Mesendoderm (in vitro differentiated cells): ENCODE measurements around the gene PPP1R12C.

Experiments
- DNase-seq: peaks from one replicate; pipeline ENCODE4 v3.0.0; 2013
- H2AK5ac ChIP-seq: 2 replicates; pipeline ENCODE4 v1.6.1; 2013; ENCODE audit warnings: low read length, inconsistent platforms
- H2BK120ac ChIP-seq: 2 replicates; pipeline ENCODE4 v1.6.1; 2013; ENCODE audit warnings: low read depth, mild to moderate bottlenecking, low read length, moderate library complexity, mixed read lengths
- H2BK15ac ChIP-seq: replicated peaks from 2 replicates; pipeline ENCODE4 v1.6.1; 2013; ENCODE audit warnings: low read depth, mild to moderate bottlenecking, moderate library complexity
- H2BK5ac ChIP-seq: 2 replicates; pipeline ENCODE4 v1.6.1; 2013; ENCODE audit warnings: low read length, inconsistent platforms
- H3K18ac ChIP-seq: 2 replicates; pipeline ENCODE4 v1.6.1; 2013; ENCODE audit warnings: mild to moderate bottlenecking, low read length, mixed read lengths
- H3K23ac ChIP-seq: one replicate; pipeline ENCODE4 v1.6.1; 2013; ENCODE audit warnings: low read length
- H3K27ac ChIP-seq: 2 replicates; pipeline ENCODE4 v1.5.1; 2013; ENCODE audit warnings: low read depth, mild to moderate bottlenecking, inconsistent platforms, low read length, moderate library complexity
- H3K27me3 ChIP-seq: 2 replicates; pipeline ENCODE4 v1.6.1; 2013; ENCODE audit warnings: low read length, control low read depth, mild to moderate bottlenecking, inconsistent platforms; ENCODE audit not compliant: insufficient read depth, poor library complexity
- H3K36me3 ChIP-seq: 2 replicates; pipeline ENCODE4 v1.6.1; 2013; ENCODE audit warnings: low read length, inconsistent platforms; ENCODE audit not compliant: control insufficient read depth, insufficient read depth
- H3K4ac ChIP-seq: one replicate; pipeline ENCODE4 v1.6.1; 2013; ENCODE audit warnings: low read depth, mild to moderate bottlenecking, low read length, moderate library complexity
- H3K4me1 ChIP-seq: 2 replicates; pipeline ENCODE4 v1.6.1; 2013; ENCODE audit warnings: low read depth, low read length, inconsistent platforms; ENCODE audit not compliant: control insufficient read depth
- H3K4me2 ChIP-seq: 2 replicates; pipeline ENCODE4 v1.6.1; 2013; ENCODE audit warnings: low read length
- H3K4me3 ChIP-seq: 2 replicates; pipeline ENCODE4 v1.5.1; 2013; ENCODE audit warnings: mild to moderate bottlenecking, low read length
- H3K56ac ChIP-seq: one replicate; pipeline ENCODE4 v1.6.1; 2013; ENCODE audit warnings: low read length
- H3K79me1 ChIP-seq: 2 replicates; pipeline ENCODE4 v1.6.1; 2013; ENCODE audit warnings: low read length, inconsistent platforms
- H3K79me2 ChIP-seq: 2 replicates; pipeline ENCODE4 v1.6.1; 2013; ENCODE audit warnings: mild to moderate bottlenecking, low read length; ENCODE audit not compliant: control insufficient read depth, insufficient read depth
- H3K9ac ChIP-seq: 2 replicates; pipeline ENCODE4 v1.6.1; 2013; ENCODE audit warnings: low read length, inconsistent platforms
- H4K5ac ChIP-seq: one replicate; pipeline ENCODE4 v1.6.1; 2013; ENCODE audit warnings: low read length
- H4K8ac ChIP-seq: one replicate; pipeline ENCODE4 v1.6.1; 2013; ENCODE audit warnings: low read depth, mild to moderate bottlenecking, control low read depth, low read length, moderate library complexity
- WGBS: extraction: QIAGEN DNeasy Blood & Tissue Kit; methylation state at CpG from one replicate; pipeline ENCODE4 v1.1.7; 2013; ENCODE audit warnings: low lambda C conversion rate, missing lambda C conversion rate; ENCODE audit not compliant: insufficient coverage; ENCODE audit errors: extremely low coverage; 5-methylcytosine and 5-hydroxymethylcytosine counted together

The PPP1R12C gene

DNA sequence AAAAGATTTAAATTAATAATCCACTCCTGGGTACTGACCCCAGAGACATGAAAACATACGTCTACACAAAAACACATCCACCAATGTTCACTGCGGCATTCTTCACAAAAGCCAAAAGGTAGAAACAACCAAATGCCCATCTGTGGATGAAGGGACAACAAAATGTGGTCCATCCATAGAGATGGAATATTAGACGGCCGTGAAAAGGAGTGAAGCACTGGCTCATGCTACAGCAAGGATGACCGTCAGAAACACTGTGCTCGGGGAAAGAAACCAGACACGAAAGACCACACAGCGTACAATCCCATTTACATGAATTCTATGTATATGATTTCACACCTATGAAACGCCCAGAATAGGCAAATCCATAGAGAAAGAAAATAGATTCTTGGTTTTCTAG lies 60.6 kb downstream of the PPP1R12C start:
- no peaks in the 10 kb centered on the region for H3K27me3 ChIP-seq
- no peaks in the 10 kb centered on the region for H3K79me2 ChIP-seq
- no peak overlapping the region for H2AK5ac ChIP-seq
- peaks cover 2% of the 10 kb centered on the region for H3K79me1 ChIP-seq
- WGBS: no CpG with 5 or more reads among the region's 9 CpGs
- no peak overlapping the region for H4K8ac ChIP-seq
- no peak overlapping the region for H2BK120ac ChIP-seq
- no peak overlapping the region for H3K9ac ChIP-seq
- H3K36me3 ChIP-seq: peaks cover 9% of the 10 kb centered on the region
- no peak overlapping the region for H3K4me2 ChIP-seq
- H3K4me1 ChIP-seq: no peaks in the 10 kb centered on the region
- H2BK5ac ChIP-seq: no peak overlapping the region
- no peak overlapping the region for H2BK15ac ChIP-seq
- H3K4me3 ChIP-seq: no peak overlapping the region
- H3K4ac ChIP-seq: no peak overlapping the region
- no peak overlapping the region for H4K5ac ChIP-seq
- H3K27ac ChIP-seq: no peak overlapping the region
- no peak overlapping the region for H3K23ac ChIP-seq
- no peak for DNase-seq
- no peak overlapping the region for H3K18ac ChIP-seq
- H3K56ac ChIP-seq: no peak overlapping the region

DNA sequence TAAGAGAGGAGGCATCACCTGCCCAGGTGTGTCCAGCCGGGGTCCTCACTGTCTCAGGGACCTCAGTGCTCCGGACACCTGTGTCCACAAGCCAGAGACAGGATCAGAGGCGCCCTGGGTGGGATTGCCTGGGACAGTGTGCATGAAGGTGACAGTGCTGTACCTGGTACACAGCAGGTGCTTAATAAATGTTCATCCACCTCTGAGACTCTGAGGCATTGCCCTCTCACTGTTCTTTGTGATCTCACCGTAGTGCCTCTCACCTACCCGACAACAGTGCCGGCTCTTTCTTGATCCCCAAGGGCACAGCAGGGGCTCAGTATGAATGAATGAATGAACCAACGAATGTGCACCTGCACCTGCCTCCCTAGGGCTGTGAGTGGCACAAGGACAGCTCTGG lies 63.7 kb downstream of the PPP1R12C start:
- Histone ChIP-seq H2BK120ac (no peak overlapping the region), H4K5ac (no peak overlapping the region), H3K4me2 (no peak overlapping the region), H3K9ac (no peak overlapping the region), H3K79me2 (no peaks in the 10 kb centered on the region), H3K4me3 (no peak overlapping the region), H3K36me3 (peaks cover 12% of the 10 kb centered on the region), H3K18ac (no peak overlapping the region), H2AK5ac (no peak overlapping the region), H4K8ac (no peak overlapping the region), H3K27ac (no peak overlapping the region), H3K56ac (no peak overlapping the region), H3K4ac (no peak overlapping the region), H2BK5ac (no peak overlapping the region), H3K4me1 (no peaks in the 10 kb centered on the region), H3K27me3 (no peaks in the 10 kb centered on the region), H2BK15ac (no peak overlapping the region), H3K79me1 (peaks cover 2% of the 10 kb centered on the region), H3K23ac (no peak overlapping the region)
- no peak for DNase-seq
- WGBS: no CpG with 5 or more reads among the region's 7 CpGs

DNA sequence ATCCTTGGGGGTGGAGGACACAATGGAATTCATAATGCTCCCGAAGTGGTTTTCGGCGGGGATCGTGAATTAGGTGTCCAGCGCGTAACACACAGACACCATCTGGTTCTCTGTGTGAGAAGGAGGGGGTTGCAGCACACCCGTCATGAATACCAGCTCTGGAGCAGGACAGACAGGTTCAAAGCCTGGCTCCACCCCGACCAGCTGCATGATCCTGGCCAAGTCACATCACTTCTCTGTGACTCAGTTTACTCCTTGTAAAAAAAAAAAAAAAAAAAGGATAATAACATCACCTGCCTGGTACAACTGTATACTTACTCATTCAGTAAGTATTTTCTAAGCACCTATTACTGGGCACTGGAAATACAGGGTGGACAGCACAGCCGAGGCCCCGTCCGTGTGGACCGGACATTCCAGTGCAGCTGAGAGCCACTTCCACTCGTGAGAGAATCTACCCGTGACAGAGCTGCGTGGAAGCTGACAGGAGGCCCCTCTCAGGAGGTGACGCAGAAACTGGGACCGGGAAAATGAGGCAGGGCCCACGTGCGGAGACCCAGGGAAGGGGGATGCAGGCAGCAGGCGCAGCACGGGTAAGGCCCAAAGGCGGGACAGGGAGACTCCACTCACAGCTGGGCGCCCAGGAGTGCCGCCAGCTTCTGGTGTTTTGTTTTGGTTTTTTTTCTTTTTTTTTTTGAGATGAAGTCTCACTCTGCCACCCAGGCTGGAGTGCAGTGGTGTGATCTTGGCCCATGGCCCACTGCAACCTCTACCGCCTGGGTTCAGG lies 66.5 kb downstream of the PPP1R12C start:
- Histone ChIP-seq H2BK5ac (no peak overlapping the region), H4K8ac (no peak overlapping the region), H3K4me1 (no peaks in the 10 kb centered on the region), H3K27ac (no peak overlapping the region), H3K18ac (no peak overlapping the region), H2BK15ac (no peak overlapping the region), H2BK120ac (no peak overlapping the region), H3K4me2 (no peak overlapping the region), H3K56ac (no peak overlapping the region), H3K4ac (no peak overlapping the region), H4K5ac (no peak overlapping the region), H3K36me3 (peaks cover 21% of the 10 kb centered on the region), H3K79me2 (no peaks in the 10 kb centered on the region), H3K9ac (no peak overlapping the region), H2AK5ac (no peak overlapping the region), H3K27me3 (no peaks in the 10 kb centered on the region), H3K4me3 (no peak overlapping the region), H3K79me1 (peaks cover 3% of the 10 kb centered on the region), H3K23ac (no peak overlapping the region)
- WGBS: no CpG with 5 or more reads among the region's 25 CpGs
- DNase-seq: no peak

DNA sequence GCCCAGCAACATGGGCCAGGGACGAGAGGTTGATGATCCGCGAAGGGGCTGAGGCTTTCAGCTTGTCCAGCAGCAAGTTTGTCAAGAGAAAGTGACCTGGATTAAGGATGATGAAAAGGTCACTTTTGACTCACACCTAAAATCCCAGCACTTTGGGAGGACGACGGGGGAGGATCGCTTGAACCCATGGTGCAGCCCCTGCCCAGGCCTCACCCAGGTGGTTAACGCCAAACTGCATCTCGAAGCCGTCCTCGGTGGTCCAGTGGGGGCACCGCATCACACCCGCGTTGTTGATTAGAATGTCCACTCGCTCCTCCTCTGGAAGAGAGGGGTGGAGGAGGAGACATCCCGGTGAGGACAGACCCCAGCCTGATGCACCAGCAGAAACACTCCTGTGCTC lies 69.0 kb downstream of the PPP1R12C start:
- Histone ChIP-seq H2AK5ac (no peak overlapping the region), H3K4me2 (no peak overlapping the region), H4K5ac (no peak overlapping the region), H3K9ac (no peak overlapping the region), H3K27me3 (no peaks in the 10 kb centered on the region), H2BK15ac (no peak overlapping the region), H2BK120ac (no peak overlapping the region), H3K36me3 (peaks cover 20% of the 10 kb centered on the region), H2BK5ac (no peak overlapping the region), H3K79me2 (no peaks in the 10 kb centered on the region), H3K4ac (no peak overlapping the region), H3K27ac (no peak overlapping the region), H3K18ac (no peak overlapping the region), H3K4me3 (no peak overlapping the region), H3K79me1 (peaks cover 3% of the 10 kb centered on the region), H3K56ac (no peak overlapping the region), H4K8ac (no peak overlapping the region), H3K4me1 (no peaks in the 10 kb centered on the region), H3K23ac (no peak overlapping the region)
- no CpG with 5 or more reads among the region's 15 CpGs for WGBS
- no peak for DNase-seq

DNA sequence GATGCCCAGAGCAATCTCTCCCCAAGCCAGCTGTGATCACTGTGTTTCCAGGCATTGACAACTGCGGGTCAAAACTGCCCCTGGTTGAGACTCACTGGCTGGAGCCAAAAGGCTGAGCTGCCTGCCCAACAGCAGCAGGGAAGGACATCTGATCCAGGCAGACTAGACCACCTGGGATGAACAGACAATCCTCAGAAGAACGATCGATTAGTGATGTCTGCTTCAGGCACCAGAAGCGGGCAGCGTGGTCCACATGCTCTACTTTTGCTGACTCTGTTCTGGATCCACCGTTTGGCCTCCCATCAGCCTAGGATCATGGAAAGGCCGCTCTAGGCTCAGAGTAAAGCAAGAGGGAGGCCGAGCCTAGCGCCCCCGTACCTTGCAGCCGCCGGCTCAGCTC lies 69.5 kb downstream of the PPP1R12C start:
- Histone ChIP-seq H3K4me3 (no peak overlapping the region), H3K4ac (no peak overlapping the region), H3K56ac (no peak overlapping the region), H2BK5ac (no peak overlapping the region), H3K27me3 (no peaks in the 10 kb centered on the region), H3K27ac (no peak overlapping the region), H3K4me1 (no peaks in the 10 kb centered on the region), H3K79me1 (peaks cover 3% of the 10 kb centered on the region), H3K4me2 (no peak overlapping the region), H3K79me2 (no peaks in the 10 kb centered on the region), H3K9ac (no peak overlapping the region), H2BK120ac (no peak overlapping the region), H3K23ac (no peak overlapping the region), H3K18ac (no peak overlapping the region), H3K36me3 (peaks cover 20% of the 10 kb centered on the region), H2AK5ac (no peak overlapping the region), H4K5ac (no peak overlapping the region), H4K8ac (no peak overlapping the region), H2BK15ac (no peak overlapping the region)
- WGBS: no CpG with 5 or more reads among the region's 12 CpGs
- no peak for DNase-seq
